ENCODE data around the gene NTN1.

NTN1 gene

DNA sequence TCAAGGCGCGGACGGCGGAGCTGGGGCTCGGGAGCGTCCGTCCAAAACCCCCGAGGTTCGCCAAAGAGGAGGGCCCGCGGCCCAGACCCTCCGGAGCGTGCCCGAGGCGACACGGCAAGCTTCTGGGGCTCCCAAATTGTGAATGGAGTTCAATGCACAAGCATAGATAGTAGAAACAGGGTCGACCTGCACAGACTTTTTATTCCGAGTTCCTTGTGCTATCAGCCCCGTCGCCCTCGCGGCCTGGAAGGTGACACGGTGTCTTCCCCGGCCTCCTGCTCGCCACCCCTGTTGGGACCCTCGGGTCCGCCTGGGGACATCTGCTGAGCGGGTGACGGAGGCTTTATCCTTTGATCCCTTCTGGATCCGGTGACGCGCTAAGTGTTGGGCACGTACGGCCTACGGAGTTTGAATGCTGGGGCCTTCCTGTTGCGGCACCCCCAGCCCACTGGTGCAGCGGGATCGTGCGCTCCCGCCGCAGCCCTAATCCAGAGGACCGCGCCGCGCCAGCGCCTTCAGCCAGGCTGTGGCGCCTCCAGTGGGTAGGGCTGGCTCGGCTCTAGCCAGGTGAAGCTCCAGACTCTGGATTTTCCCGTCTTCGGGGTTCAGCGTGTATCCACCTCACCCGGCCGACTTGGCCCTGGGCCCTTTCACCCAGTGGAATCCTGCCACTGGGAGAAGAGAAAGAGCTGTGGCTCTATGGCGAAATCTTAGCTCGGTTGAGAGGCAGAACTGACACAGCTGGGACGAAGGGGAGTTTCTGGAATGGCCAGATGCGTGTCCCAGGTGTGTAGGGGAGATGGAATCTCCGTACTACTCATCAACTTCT lies 17.0 kb upstream of the NTN1 start:
- no peak for TF ChIP-seq EZH2phosphoT487 (IDR thresholded peaks at IDR 0.05; ENCODE audit: low read depth)
- no peak for TF ChIP-seq CTCF (IDR thresholded peaks at IDR 0.05; ENCODE audit: low read depth, low read length)
- Histone ChIP-seq H3K36me3 (replicated peaks; ENCODE audit: low read depth, low read length) (no peaks in the 10 kb centered on the region), H4K20me1 (ENCODE audit: insufficient read depth, low read length) (no peaks in the 10 kb centered on the region), H3K4me1 (ENCODE audit: low read length) (peaks cover 10% of the 10 kb centered on the region), H3K4me3 (ENCODE audit: low read length) (no peak overlapping the region), H3K79me2 (ENCODE audit: low read length) (no peaks in the 10 kb centered on the region), H3K27me3 (ENCODE audit: low read depth, low read length) (peaks cover 1% of the 10 kb centered on the region), H2AFZ (ENCODE audit: low read depth, low read length) (no peak overlapping the region), H3K9me3 (ENCODE audit: insufficient read depth, low read length) (no peaks in the 10 kb centered on the region), H3K4me2 (ENCODE audit: low read length) (no peak overlapping the region), H3K9ac (ENCODE audit: low read length) (no peak overlapping the region), H3K27ac (ENCODE audit: low read length) (no peak overlapping the region)

GRCh38 chr17:9004961-9005285 lies 16.4 kb upstream of the NTN1 start:
- no peak overlapping the region for H3K4me3 ChIP-seq (ENCODE audit: low read length)
- H3K4me2 ChIP-seq (ENCODE audit: low read length) = no peak overlapping the region
- peaks cover 10% of the 10 kb centered on the region for H3K4me1 ChIP-seq (ENCODE audit: low read length)
- no peaks in the 10 kb centered on the region for H3K9me3 ChIP-seq (ENCODE audit: insufficient read depth, low read length)
- no peak overlapping the region for H3K9ac ChIP-seq (ENCODE audit: low read length)
- H3K36me3 ChIP-seq (replicated peaks; ENCODE audit: low read depth, low read length) = no peaks in the 10 kb centered on the region
- no peak overlapping the region for H3K27ac ChIP-seq (ENCODE audit: low read length)
- H4K20me1 ChIP-seq (ENCODE audit: insufficient read depth, low read length) = no peaks in the 10 kb centered on the region
- peaks cover 7% of the 10 kb centered on the region for H3K27me3 ChIP-seq (ENCODE audit: low read depth, low read length)
- no peaks in the 10 kb centered on the region for H3K79me2 ChIP-seq (ENCODE audit: low read length)
- TF ChIP-seq CTCF (IDR thresholded peaks at IDR 0.05; ENCODE audit: low read depth, low read length) (no peak), EZH2phosphoT487 (IDR thresholded peaks at IDR 0.05; ENCODE audit: low read depth) (no peak)
- H2AFZ ChIP-seq (ENCODE audit: low read depth, low read length) = no peak overlapping the region

DNA sequence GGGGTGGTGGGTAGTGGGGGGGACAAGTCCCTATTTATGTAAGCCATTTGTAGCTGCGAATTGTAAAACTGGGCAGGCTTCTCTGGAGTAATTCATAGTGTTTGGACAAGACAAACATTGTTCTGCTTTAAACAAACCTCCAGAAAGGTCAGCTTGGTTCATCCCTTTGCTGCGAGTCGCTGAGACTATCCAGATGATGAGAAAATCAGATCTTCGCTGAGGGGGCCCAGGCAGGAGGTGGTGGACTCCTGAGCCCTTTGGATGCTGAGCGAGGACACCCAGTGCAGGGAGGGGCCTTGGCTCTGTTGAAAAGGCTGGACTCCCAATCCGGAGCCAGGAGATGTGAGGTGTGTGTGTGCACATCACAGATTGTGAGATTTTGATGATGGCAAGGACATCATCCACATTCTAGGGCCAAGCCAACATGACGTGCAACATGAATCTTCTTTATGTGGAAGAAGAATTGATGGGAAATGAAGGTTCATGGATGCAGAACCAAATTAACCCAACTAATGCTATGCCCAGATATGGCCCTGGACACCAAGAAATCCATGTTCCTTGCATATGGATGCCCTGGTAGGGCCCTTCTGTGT lies 15.0 kb upstream of the NTN1 start:
- H3K27me3 ChIP-seq (ENCODE audit: low read depth, low read length) = peaks cover 15% of the 10 kb centered on the region
- peaks cover 7% of the 10 kb centered on the region for H3K4me1 ChIP-seq (ENCODE audit: low read length)
- no peak overlapping the region for H3K4me3 ChIP-seq (ENCODE audit: low read length)

More for the DNA sequence above, 15.0 kb upstream of the NTN1 start:
- H3K9ac ChIP-seq (ENCODE audit: low read length) = no peak overlapping the region
- no peaks in the 10 kb centered on the region for H3K36me3 ChIP-seq (replicated peaks; ENCODE audit: low read depth, low read length)
- no peaks in the 10 kb centered on the region for H4K20me1 ChIP-seq (ENCODE audit: insufficient read depth, low read length)
- no peak overlapping the region for H2AFZ ChIP-seq (ENCODE audit: low read depth, low read length)
- no peaks in the 10 kb centered on the region for H3K9me3 ChIP-seq (ENCODE audit: insufficient read depth, low read length)
- no peak for TF ChIP-seq CTCF (IDR thresholded peaks at IDR 0.05; ENCODE audit: low read depth, low read length)
- TF ChIP-seq EZH2phosphoT487 (IDR thresholded peaks at IDR 0.05; ENCODE audit: low read depth) = no peak
- no peaks in the 10 kb centered on the region for H3K79me2 ChIP-seq (ENCODE audit: low read length)
- no peak overlapping the region for H3K4me2 ChIP-seq (ENCODE audit: low read length)
- no peak overlapping the region for H3K27ac ChIP-seq (ENCODE audit: low read length)

All from OCI-LY3 (cell line).